ENCODE data around the gene GALNT11.

Gene GALNT11

GRCh38 chr7:152149363-152149762, 123.9 kb downstream of the GALNT11 start:
- DNase-seq (ENCODE audit: low spot score): no peak

GRCh38 chr7:152152267-152152666, 126.8 kb downstream of the GALNT11 start:
- no peak for DNase-seq (ENCODE audit: low spot score)

GRCh38 chr7:152158801-152159587, 133.5 kb downstream of the GALNT11 start:
- DNase-seq (ENCODE audit: low spot score): no peak

GRCh38 chr7:152161171-152161570, 135.7 kb downstream of the GALNT11 start:
- no peak for DNase-seq (ENCODE audit: low spot score)

- DNase-seq (ENCODE audit: low spot score): no peak
Measured at GRCh38 chr7:152162287-152162686, 136.8 kb downstream of the GALNT11 start.

Measured in SW480 (cell line).